HG03045 (cell line): ENCODE measurements around the gene USH1C.

ENCODE experiments used
- ATAC-seq: cut with Tn5 transposase; IDR thresholded peaks from one replicate; pipeline ENCODE4 v1.9.1; 2021; ENCODE audit warnings: mild to moderate bottlenecking, moderate library complexity; ENCODE audit not compliant: unreplicated experiment

Gene USH1C

DNA sequence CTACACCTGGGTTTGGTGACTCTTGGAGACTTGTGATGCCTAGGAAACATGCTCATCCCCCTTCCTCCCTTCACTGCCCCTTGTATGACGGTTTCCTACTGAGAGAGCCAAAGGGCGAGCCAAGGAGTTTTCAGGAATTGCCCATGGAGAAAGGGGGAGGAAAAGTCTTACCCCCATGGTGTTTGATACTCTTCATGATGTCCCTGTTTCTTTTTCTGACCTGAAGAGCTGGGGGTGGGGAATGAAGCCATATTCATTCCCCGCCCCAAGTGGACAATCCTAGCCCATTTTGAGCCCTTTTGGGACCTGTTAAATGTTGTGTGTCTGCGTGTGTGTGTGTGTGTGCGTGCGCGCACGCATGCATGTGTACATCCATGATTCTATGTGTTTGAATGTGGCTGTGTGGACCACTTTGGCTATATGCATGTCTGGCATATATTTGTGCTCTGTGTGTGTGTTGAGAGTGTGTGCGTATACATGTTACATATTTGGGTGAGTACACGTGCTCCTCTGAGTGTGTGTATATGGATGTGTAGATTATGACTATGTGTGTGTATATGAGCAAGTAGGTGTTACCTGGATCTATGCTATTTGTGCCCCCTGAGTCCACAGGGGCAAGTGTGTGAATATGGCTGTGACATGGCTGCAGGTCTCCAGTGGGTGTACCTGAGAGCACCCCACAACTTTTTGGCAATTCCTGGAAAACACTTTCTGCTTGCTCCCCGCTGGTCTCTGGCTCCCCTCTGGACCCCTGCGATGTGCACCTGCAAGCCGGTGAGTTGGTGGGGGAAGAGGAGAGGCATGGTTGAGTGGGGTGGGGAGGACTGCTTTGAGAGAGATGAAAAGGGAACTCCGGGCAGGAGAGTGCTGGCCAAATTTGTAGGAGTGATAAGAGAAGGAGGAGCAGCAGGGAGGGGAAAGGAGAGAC is 27.5 kb upstream of the USH1C start:
- no peak for ATAC-seq

DNA sequence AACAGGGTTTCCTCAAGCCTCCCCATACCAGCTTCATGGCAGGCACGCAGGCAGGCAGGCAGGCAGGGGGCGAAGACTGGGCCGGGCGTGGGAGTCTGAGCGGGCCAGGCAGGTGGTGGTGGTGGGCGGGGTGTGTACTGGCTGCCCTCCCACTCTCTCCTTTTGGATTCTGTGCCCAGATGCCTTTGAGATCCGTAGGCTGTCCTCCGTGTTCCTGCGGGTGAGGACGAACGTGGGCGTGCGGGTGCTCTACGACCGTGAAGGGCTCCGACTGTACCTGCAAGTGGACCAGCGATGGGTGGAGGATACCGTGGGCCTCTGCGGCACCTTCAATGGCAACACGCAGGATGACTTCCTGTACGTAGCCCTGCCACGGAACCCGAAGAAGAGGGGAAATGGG is 25.8 kb upstream of the USH1C start:
- ATAC-seq: no peak

GRCh38 chr11:17568944-17569343 is 24.7 kb upstream of the USH1C start:
- ATAC-seq: no peak

DNA sequence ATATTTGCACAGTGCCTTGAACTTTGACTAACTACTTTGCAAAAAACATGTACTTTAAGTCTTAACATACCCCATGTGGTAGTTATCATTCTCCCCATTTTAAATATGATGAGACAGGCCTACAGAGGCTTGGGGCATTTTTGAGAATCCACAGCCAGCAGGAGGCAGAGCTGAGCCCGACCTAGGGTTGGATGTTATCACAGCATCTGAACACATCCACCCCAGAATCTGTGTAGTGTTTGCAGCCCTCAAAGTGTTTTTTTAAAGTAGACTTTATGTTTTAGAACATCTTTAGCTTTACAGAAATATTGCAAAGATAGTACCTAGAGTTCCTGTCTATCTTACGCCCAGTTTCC is 20.4 kb upstream of the USH1C start:
- no peak for ATAC-seq

- ATAC-seq: no peak
These were observed 19.9 kb upstream of the USH1C start for GRCh38 chr11:17563961-17564686.

GRCh38 chr11:17563231-17563646 is 19.0 kb upstream of the USH1C start:
- no peak for ATAC-seq

DNA sequence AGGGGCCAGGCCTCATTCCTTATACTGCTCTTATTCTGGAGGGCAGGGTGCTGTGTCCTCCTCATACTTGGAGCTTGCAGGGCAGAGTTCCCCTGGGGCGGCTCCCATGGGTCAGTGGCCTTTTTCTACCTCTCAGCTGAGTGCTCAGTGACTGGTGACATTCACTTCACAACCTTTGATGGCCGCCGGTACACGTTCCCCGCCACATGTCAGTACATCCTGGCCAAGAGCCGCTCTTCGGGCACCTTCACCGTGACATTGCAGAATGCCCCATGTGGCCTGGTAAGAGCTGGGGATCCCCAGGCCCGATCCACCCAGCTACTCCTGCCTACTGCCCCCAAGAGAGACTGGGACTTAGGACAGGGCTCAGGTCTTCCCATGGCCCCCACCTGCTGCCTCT is 17.3 kb upstream of the USH1C start:
- ATAC-seq: no peak

DNA sequence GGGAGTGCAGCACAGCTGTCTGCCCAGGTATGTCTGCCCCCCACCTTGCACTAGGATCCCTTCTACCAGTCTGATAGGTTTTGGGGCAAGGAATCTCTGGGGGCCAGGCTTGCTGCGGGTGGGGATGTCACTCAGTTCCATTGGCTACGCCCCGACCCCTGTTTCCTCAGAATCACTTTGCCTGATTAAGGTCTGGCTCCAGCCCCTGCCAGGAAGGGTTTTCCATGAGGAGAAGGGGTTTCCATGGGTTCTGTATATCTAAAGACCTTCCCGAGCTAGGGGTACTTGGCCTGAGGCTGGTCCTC is 16.8 kb upstream of the USH1C start:
- no peak for ATAC-seq

- ATAC-seq: no peak
These were observed 16.3 kb upstream of the USH1C start for GRCh38 chr11:17560281-17561110.

DNA sequence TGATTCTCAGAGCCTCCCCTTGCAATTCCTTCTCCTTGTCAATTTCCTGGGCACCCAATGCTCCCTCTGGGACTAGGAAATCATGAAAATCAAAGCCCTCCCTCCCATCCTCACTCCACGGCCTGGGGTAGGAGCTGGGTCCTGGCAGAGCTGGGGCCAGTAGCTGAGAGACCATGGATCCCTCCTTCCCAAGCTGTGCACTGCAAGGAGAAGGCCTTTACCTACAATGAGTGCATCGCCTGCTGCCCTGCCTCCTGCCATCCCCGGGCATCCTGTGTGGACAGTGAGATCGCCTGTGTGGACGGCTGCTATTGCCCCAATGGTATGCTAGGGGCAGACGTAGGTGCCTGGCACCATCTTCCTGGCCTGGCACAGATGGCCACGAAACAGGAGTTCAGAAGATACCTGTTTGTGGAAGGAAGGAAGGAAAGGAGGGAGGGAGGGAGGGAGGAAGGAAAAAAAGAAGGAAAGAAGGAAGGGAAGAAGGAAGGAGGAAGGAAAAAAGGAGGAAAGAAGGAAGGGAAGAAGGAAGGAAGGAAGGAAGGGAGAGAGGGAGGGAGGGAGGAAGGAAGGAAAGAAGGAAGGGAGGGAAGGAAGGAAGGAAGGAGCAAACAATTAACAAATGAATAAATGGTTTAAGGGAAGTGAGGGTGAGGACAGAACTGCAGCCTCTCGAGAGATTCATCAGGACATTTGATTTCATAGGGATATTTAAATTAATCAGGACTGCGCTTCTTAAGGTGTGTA is 15.3 kb upstream of the USH1C start:
- ATAC-seq: no peak

- no peak for ATAC-seq
These were observed 14.7 kb upstream of the USH1C start for GRCh38 chr11:17558916-17559315.

GRCh38 chr11:17558025-17558780 is 14.0 kb upstream of the USH1C start:
- ATAC-seq: no peak

DNA sequence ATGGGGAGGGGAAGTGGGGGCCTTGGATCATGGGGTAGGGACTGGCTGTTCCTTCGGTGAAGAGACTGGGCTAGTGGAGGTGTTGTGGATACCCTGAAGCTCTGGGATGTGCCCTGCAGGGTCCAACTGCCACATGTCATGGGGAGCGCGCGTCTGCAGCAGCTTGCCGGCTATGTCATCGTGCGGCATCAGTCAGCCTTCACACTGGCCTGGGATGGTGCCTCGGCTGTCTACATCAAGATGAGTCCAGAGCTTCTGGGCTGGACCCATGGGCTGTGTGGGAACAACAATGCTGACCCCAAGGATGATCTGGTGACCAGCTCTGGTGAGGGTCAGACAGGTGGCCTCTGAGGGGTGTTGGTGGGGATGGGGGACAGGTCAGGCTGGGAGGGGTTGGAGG is 12.8 kb upstream of the USH1C start:
- ATAC-seq: no peak

DNA sequence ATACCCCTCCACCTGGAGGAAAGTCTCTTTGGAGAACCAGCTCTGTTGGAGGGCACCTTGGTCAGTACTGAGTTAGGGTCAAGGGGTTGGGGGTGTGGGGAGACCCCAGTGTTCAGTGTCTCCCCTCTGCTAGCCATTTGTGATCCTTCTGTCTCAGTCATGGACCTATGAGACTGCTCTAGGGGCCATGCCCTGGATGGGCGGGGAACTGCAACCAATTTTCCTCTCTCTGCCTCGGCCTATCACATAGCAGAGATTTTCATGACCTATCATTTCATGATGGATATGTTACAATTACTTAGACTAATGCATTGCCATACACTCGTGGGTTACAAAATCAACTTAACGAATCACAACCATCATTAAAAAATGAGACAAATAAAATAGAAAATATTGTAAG is 10.3 kb upstream of the USH1C start:
- ATAC-seq: no peak

DNA sequence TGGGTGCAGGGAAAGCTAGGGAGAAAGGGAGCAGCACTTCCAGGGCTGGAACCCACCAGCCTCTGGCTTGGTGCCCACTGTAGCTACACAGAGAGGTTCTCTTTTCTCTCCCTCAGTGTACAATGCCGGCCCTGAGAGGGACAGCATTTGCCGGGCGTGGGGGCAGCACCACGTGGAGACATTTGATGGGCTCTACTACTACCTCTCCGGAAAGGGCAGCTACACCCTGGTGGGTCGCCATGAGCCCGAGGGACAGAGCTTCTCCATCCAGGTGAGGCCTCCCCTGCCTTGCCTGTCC is 9.0 kb upstream of the USH1C start:
- ATAC-seq: no peak

- no peak for ATAC-seq
These were observed 8.4 kb upstream of the USH1C start for GRCh38 chr11:17552392-17553248.

- ATAC-seq: no peak
These were observed 7.8 kb upstream of the USH1C start for GRCh38 chr11:17552041-17552355.

DNA sequence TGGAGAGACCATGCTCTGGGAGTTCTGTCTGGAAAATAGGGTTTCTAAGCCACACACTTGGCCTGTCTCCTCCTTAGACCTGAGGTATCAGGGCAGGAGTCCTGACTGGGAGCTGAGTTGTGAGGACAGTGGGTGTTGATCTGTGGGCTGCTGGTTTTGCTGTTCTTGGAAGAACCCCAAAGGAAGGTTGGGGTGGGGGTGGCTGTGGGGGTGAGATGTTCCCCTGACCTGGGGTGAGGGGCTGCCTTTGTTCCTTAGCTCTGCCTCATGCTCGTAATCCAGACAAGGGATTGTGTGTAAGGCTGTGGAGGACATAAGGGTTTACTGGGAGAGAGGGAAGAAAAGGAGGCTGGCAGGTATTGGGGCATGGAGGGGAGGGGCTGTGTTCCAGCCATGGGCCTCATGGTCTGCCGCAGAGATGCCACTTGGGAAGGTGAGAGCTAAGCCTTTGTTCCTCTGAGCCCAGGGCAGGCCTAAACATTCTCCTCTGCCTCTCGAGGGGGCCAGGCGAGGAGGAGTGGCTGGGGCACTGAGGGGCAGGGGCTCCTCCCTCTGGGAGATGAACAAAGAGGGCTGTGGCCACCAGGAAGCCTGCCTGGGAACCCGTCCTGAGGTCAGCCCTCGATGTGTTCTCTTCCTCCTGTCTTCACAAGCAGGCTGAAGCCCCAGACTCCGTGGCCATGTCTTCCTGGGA is 7.3 kb upstream of the USH1C start:
- no peak for ATAC-seq
